Sigmoid colon (tissue), 4 donors: ENCODE results near the gene AGXT2.

ENCODE experiments used
- EP300 ChIP-seq, 4 donors: sonication (generic); formaldehyde crosslinking; IDR thresholded peaks; one replicate each; pipeline ENCODE4 v1.6.1; 2017; ENCODE audit warnings: antibody characterized with exemption in 4 of 4
- POLR2A ChIP-seq, 2 donors: fragments of 450-650 bp; IDR thresholded peaks; one replicate each; pipeline ENCODE4 v1.6.1; 2016; ENCODE audit warnings: antibody characterized with exemption in 2 of 2, mild to moderate bottlenecking in 2 of 2, moderate library complexity in 2 of 2
- POLR2AphosphoS5 ChIP-seq, 4 donors: sonication (generic); formaldehyde crosslinking; IDR thresholded peaks; one replicate each; pipeline ENCODE4 v1.6.1; 2017; ENCODE audit warnings: antibody characterized with exemption in 4 of 4
- TF ChIP-seq, protein P1 (sequence below), 4 experiments: fragments of 450-650 bp in 3 of 4; fragments of 200-600 bp in 1 of 4; IDR thresholded peaks; one replicate each; pipeline ENCODE4 v1.5.1; 2016 to 2019; ENCODE audit warnings: antibody characterized with exemption in 4 of 4, mild to moderate bottlenecking in 3 of 4, moderate library complexity in 2 of 4

DNA sequence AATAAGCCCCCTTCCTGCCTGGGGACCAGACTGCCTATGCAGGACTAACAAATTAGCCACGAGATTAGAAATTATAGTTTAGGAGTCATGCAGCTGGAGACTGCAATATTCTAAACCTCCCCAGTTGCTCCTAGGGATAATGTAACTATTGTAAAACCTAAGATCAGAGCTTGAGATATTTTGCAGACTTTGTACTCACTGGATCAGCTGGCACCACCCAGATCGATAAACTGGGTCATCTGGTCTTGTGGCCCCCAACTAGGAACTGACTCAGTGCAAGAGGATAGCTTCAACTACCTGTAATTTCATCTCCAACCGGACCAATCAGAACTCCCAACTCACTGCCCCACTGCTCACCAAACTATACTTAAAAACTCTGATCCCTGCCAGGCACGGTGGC is 80.2 kb downstream of the AGXT2 start:
- no peak for TF ChIP-seq POLR2AphosphoS5 (IDR thresholded peaks at IDR 0.05)
- TF ChIP-seq, protein P1, sequence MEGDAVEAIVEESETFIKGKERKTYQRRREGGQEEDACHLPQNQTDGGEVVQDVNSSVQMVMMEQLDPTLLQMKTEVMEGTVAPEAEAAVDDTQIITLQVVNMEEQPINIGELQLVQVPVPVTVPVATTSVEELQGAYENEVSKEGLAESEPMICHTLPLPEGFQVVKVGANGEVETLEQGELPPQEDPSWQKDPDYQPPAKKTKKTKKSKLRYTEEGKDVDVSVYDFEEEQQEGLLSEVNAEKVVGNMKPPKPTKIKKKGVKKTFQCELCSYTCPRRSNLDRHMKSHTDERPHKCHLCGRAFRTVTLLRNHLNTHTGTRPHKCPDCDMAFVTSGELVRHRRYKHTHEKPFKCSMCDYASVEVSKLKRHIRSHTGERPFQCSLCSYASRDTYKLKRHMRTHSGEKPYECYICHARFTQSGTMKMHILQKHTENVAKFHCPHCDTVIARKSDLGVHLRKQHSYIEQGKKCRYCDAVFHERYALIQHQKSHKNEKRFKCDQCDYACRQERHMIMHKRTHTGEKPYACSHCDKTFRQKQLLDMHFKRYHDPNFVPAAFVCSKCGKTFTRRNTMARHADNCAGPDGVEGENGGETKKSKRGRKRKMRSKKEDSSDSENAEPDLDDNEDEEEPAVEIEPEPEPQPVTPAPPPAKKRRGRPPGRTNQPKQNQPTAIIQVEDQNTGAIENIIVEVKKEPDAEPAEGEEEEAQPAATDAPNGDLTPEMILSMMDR (IDR thresholded peaks at IDR 0.05) = no peak
- no peak for TF ChIP-seq POLR2A (IDR thresholded peaks at IDR 0.05)
- TF ChIP-seq EP300 (IDR thresholded peaks at IDR 0.05) = no peak
